LoVo (cell line): ENCODE data around the gene KSR1.

ENCODE experiments used
- DNase-seq: peaks from one replicate; pipeline ENCODE4 v3.0.0-alpha.2; 2016; ENCODE audit warnings: low spot score

KSR1 gene

GRCh38 chr17:27473748-27474609, 17.7 kb downstream of the KSR1 start:
- DNase-seq: no peak

DNA sequence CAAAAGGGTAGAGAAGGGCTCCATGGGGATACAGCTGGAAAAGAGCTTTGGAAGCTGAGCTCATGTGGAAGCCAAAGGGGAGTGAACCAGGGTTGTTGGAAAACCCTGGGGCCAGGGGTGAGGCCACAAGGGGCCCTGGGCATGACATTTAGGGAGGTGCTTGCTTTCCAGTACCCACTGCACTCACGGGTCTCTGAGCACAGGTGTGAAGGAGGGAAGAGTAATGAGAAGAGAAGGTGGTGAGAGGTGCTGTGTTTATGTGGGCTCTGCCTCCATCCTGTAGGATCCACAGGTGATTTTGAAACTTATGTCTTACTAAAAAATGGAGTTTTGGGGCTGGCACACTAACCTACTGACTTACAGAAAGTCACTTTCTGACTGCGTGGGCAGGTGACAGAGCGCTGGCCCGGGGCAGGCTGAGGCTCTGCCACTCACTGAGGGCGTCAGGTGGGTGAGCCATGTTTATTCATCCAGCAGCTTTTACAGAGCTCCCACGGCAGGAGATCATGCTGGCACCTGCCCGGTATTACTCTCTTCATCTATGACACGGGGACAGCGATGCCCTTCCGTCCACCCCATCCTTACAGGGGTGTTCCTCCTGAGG, 18.9 kb downstream of the KSR1 start:
- DNase-seq: no peak

- DNase-seq: no peak
These were observed 20.0 kb downstream of the KSR1 start for GRCh38 chr17:27475981-27476895.

GRCh38 chr17:27477050-27477888, 21.0 kb downstream of the KSR1 start:
- DNase-seq: no peak

DNA sequence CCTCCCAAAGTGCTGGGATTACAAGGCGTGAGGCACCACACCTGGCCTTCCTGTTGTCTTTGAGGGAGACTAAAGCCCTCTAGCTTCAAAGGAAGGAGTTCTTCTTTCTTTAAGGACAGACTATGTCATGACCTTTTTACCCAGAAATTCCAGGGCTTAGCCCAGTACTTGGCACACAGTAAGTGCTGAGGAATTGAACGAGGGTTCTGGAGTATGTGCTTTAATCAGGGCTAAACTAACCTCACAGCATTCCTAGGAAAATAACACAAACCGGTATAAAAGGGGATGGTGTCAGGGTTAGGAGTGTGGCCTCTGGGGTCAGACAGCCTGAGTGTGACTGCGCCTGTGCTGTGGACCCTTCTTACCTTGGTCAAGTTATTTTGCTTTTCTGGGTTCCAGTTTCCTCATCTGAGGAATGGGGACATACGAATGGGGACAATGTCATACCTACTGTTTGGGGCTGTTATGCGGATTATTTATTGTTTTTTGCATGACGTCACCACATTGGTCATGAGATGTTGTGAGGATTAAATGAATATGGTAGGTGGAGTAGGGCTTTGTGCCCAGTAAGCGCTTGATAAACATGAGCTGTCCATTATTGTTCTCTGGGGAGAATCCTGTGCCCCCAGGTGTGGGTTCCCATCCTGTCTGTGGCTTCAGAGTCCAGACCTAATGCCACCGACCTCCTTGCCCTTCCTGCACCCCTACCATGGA, 21.9 kb downstream of the KSR1 start:
- no peak for DNase-seq

DNA sequence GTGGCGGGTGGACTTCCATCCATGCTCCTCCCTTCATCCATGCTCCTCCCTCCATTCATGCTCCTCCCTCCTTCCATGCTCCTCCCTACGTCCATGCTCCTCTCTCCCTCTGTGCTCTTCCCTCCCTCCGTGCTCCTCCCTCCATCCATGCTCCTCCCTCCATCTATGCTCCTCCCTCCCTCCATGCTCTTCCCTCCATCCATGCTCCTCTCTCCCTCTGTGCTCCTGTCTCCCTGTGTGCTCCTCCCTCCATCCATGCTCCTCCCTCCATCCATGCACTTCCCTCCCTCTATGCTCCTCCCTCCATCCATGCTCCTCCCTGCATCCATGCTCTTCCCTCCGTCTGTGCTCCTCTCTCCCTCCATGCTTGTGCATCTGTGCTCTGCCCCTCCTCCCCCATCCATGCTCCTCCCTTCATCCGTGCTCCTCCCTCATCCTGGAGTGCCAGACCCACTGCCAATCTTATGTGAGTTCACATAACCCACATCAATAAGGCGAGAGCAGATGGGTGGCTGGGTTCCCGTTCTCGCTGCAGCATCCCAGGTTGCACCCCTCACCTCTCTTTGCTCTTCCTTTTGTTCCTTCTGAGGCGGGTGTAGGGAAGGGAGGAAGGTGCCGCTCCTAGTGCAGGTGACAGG, 22.8 kb downstream of the KSR1 start:
- DNase-seq: no peak

- no peak for DNase-seq
These were observed 23.6 kb downstream of the KSR1 start for GRCh38 chr17:27479838-27480237.

GRCh38 chr17:27480699-27481098, 24.5 kb downstream of the KSR1 start:
- no peak for DNase-seq

GRCh38 chr17:27481327-27481726, 25.1 kb downstream of the KSR1 start:
- DNase-seq: no peak

- no peak for DNase-seq
These were observed 28.9 kb downstream of the KSR1 start for GRCh38 chr17:27485125-27485524.

- no peak for DNase-seq
These were observed 29.7 kb downstream of the KSR1 start for GRCh38 chr17:27485716-27486495.

- no peak for DNase-seq
These were observed 30.5 kb downstream of the KSR1 start for GRCh38 chr17:27486741-27487140.

GRCh38 chr17:27488231-27488630, 32.0 kb downstream of the KSR1 start:
- no peak for DNase-seq

DNA sequence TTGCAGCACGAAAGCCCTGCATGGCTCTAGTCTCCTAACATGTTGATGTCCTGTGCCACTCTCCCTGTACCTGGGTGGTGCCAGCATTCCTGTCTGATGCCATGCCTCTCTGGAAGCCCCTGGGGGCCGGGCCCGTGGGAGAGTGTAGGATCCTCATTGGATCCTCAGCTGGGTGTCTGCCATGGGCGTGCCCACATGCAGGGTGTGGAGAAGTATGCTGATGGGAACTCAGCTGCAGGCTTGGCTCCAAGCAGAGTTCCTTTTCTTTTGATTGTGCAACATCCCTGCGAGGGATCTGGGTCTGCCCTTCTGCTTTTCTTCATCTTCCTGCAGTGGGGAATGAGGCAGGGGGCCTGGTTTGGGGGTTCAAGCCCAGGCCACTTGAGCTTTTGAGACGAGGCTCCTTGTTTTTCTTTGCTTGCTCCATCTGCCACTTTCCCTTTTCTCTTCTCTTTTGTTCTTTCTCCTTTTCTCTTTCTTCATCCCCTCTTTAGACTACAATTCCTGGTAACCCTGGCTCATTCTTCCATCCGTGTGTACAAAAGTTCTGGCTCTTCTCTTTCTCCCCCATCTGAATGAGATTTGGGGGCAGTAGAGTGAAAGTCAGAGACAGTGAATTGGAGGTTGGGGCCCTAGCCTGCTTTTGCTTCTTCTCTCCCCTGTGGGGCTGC, 32.9 kb downstream of the KSR1 start:
- peak; percentile 52 for DNase-seq

DNA sequence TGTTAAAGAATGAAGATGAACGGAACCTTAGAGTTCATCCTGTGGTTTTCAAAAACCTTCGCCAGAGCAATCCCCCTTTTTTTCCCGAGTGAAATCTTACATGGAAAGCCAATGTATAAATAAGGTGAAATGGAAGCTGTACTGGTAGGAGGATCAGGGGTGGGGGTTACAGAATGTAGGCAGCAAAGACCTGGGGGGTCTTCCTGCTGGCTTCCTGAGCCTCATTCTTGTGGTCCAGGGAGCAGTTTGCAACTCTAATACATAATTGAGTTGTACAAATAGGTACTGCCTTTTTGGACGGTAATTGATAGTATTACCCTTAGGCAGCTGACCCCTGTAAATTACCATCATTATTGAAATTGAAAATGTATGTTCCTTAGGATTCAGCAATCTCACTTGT, 34.1 kb downstream of the KSR1 start:
- DNase-seq: no peak

- no peak for DNase-seq
These were observed 35.5 kb downstream of the KSR1 start for GRCh38 chr17:27491713-27492190.

DNA sequence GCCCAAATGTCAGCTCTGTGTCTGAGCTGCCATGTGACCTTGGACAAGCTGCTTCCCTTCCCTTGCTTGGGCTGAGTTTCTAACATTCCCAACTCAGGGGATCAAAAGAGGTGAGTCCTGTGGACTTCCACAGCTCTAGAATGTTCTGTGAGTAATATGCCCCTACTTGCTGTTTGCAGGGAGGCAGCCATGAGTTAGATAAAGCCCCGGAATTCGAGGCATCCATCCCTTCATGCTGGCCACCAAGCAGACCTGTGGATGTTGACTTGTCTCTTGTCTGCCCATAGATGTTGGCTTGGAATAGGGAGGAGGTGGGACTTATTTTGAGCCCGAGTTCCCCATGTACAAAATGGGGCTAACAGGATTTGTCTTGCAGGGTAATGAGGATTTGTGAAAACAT, 36.2 kb downstream of the KSR1 start:
- DNase-seq: no peak

DNA sequence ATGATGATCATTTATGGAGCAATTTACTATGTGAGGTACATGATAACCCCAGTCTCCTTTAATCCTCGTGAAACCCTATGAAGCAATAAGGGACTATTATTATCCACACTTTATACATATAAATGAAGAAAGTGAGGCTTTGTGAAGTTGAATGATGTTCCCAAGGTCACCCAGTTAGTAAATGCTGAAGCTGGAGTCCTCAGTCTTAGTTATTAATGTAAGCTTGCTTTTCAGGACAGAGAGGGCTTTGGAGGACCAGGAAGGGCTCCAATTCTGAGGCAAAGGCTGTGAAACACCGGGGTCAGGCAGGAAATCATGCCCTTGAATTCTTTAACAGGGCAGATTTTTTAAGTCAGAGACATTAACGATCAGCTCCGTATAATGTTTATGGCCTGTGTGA, 36.8 kb downstream of the KSR1 start:
- no peak for DNase-seq
